GM18505 (cell line): ENCODE results near the gene SUGCT.

Source experiments
- ATAC-seq: cut with Tn5 transposase; IDR thresholded peaks from one replicate; pipeline ENCODE4 v1.9.1; 2021; ENCODE audit not compliant: unreplicated experiment
- POLR2A ChIP-seq: IDR thresholded peaks from 4 replicates; pipeline ENCODE4 v1.6.1; 2011; ENCODE audit warnings: borderline replicate concordance; ENCODE audit not compliant: insufficient read depth, insufficient read length; ENCODE audit errors: extremely low read depth

The SUGCT gene

GRCh38 chr7:40675741-40676140, 540.9 kb downstream of the SUGCT start:
- ATAC-seq, result no peak
- no peak for TF ChIP-seq POLR2A

- TF ChIP-seq POLR2A, result no peak
- ATAC-seq, result no peak
Measured at GRCh38 chr7:40676221-40676620, 541.4 kb downstream of the SUGCT start.

- peak; percentile 95 for ATAC-seq
- no peak for TF ChIP-seq POLR2A
Measured at GRCh38 chr7:40680657-40681056, 545.9 kb downstream of the SUGCT start.

GRCh38 chr7:40682696-40683095, 547.9 kb downstream of the SUGCT start:
- TF ChIP-seq POLR2A, result no peak
- ATAC-seq, result no peak

- no peak for TF ChIP-seq POLR2A
- no peak for ATAC-seq
Measured at GRCh38 chr7:40694026-40694809, 559.4 kb downstream of the SUGCT start.

- TF ChIP-seq POLR2A, result no peak
Measured at GRCh38 chr7:40694991-40695390, 560.2 kb downstream of the SUGCT start.

GRCh38 chr7:40697653-40698052, 562.8 kb downstream of the SUGCT start:
- ATAC-seq, result no peak

More at GRCh38 chr7:40694991-40695390, 560.2 kb downstream of the SUGCT start:
- no peak for ATAC-seq

GRCh38 chr7:40698214-40698920, 563.6 kb downstream of the SUGCT start:
- ATAC-seq, result no peak
- no peak for TF ChIP-seq POLR2A

More at GRCh38 chr7:40697653-40698052, 562.8 kb downstream of the SUGCT start:
- no peak for TF ChIP-seq POLR2A

- TF ChIP-seq POLR2A, result no peak
Measured at GRCh38 chr7:40698921-40699260, 564.1 kb downstream of the SUGCT start.

GRCh38 chr7:40700653-40701421, 566.0 kb downstream of the SUGCT start:
- no peak for TF ChIP-seq POLR2A
- no peak for ATAC-seq

More at GRCh38 chr7:40698921-40699260, 564.1 kb downstream of the SUGCT start:
- no peak for ATAC-seq

GRCh38 chr7:40701836-40702551, 567.2 kb downstream of the SUGCT start:
- no peak for TF ChIP-seq POLR2A
- no peak for ATAC-seq

- no peak for TF ChIP-seq POLR2A
- ATAC-seq, result no peak
Measured at GRCh38 chr7:40704172-40704571, 569.4 kb downstream of the SUGCT start.

- ATAC-seq, result no peak
Measured at GRCh38 chr7:40706829-40707228, 572.0 kb downstream of the SUGCT start.

More at GRCh38 chr7:40706829-40707228, 572.0 kb downstream of the SUGCT start:
- TF ChIP-seq POLR2A, result no peak
